ENCODE data around the gene BCAS3. TPM values are rescaled to one million over a fixed set of nuclear protein-coding genes. Genes with fewer than 3 reads are reported as not detected.

The BCAS3 gene
- total RNA-seq, 1 experiment from 2014 or later = 14.4 TPM

- Histone ChIP-seq H3K4me3 (ENCODE audit: low read depth, low read length, poor library complexity, severe bottlenecking) (no peak overlapping the region), H3K27ac (ENCODE audit: low read depth, low read length, poor library complexity, severe bottlenecking) (no peak overlapping the region), H3K36me3 (ENCODE audit: insufficient read depth, low read length, poor library complexity, severe bottlenecking) (no peaks in the 10 kb centered on the region), H3K27me3 (replicated peaks; ENCODE audit: insufficient read depth, low read depth, low read length, poor library complexity) (no peaks in the 10 kb centered on the region), H3K4me1 (ENCODE audit: insufficient read depth, low read length, poor library complexity, severe bottlenecking) (no peaks in the 10 kb centered on the region), H3K9me3 (ENCODE audit: low read depth, low read length, poor library complexity, severe bottlenecking) (no peaks in the 10 kb centered on the region)
- intact Hi-C loops (cut with micrococcal nuclease; ENCODE audit: unreplicated experiment) = no loop called here
- DNase-seq (ENCODE audit: low spot score) = no peak
- ChIA-PET POLR2A (ENCODE audit: low non-redundant PET) (no interaction called here), CTCF (no interaction called here)
- no peak for TF ChIP-seq CTCF (conservative IDR thresholded peaks at IDR 0.05; ENCODE audit: low read depth, low read length)
- TF ChIP-seq EZH2 (IDR thresholded peaks at IDR 0.05; ENCODE audit: borderline replicate concordance, low read depth, low read length, poor library complexity, severe bottlenecking) = no peak
- no TSS peak for BruUV-seq (replicated peaks)
These were observed 711.1 kb downstream of the BCAS3 start for GRCh38 chr17:61388561-61389356.

- H3K4me1 ChIP-seq (ENCODE audit: insufficient read depth, low read length, poor library complexity, severe bottlenecking) = no peaks in the 10 kb centered on the region
- no peaks in the 10 kb centered on the region for H3K36me3 ChIP-seq (ENCODE audit: insufficient read depth, low read length, poor library complexity, severe bottlenecking)
- ChIA-PET CTCF (interaction anchor here (1.0 kb wide), 1 partner anchor 418 kb away, joined by 5 read pairs; no protein-coding TSS in a partner anchor), POLR2A (ENCODE audit: low non-redundant PET) (no interaction called here)
- H3K27ac ChIP-seq (ENCODE audit: low read depth, low read length, poor library complexity, severe bottlenecking) = no peak overlapping the region
- H3K27me3 ChIP-seq (replicated peaks; ENCODE audit: insufficient read depth, low read depth, low read length, poor library complexity) = peaks cover 4% of the 10 kb centered on the region
- BruUV-seq (replicated peaks) = no TSS peak
- no peak for TF ChIP-seq EZH2 (IDR thresholded peaks at IDR 0.05; ENCODE audit: borderline replicate concordance, low read depth, low read length, poor library complexity, severe bottlenecking)
- TF ChIP-seq CTCF (conservative IDR thresholded peaks at IDR 0.05; ENCODE audit: low read depth, low read length) = peak; percentile 98
- DNase-seq (ENCODE audit: low spot score) = peak; percentile 60
- H3K4me3 ChIP-seq (ENCODE audit: low read depth, low read length, poor library complexity, severe bottlenecking) = no peak overlapping the region
- intact Hi-C loops (cut with micrococcal nuclease; ENCODE audit: unreplicated experiment) = loop anchor here (5.0 kb wide), 1 partner anchor 668 kb away; no protein-coding TSS in a partner anchor
- no peaks in the 10 kb centered on the region for H3K9me3 ChIP-seq (ENCODE audit: low read depth, low read length, poor library complexity, severe bottlenecking)
These were observed 712.2 kb downstream of the BCAS3 start for GRCh38 chr17:61389670-61390478.

GRCh38 chr17:61390479-61390791, 712.8 kb downstream of the BCAS3 start:
- Histone ChIP-seq H3K4me1 (ENCODE audit: insufficient read depth, low read length, poor library complexity, severe bottlenecking) (no peaks in the 10 kb centered on the region), H3K27ac (ENCODE audit: low read depth, low read length, poor library complexity, severe bottlenecking) (no peak overlapping the region), H3K9me3 (ENCODE audit: low read depth, low read length, poor library complexity, severe bottlenecking) (no peaks in the 10 kb centered on the region), H3K4me3 (ENCODE audit: low read depth, low read length, poor library complexity, severe bottlenecking) (no peak overlapping the region), H3K27me3 (replicated peaks; ENCODE audit: insufficient read depth, low read depth, low read length, poor library complexity) (peaks cover 10% of the 10 kb centered on the region), H3K36me3 (ENCODE audit: insufficient read depth, low read length, poor library complexity, severe bottlenecking) (no peaks in the 10 kb centered on the region)
- DNase-seq (ENCODE audit: low spot score) = no peak
- BruUV-seq (replicated peaks) = no TSS peak
- ChIA-PET CTCF (interaction anchor here (1.0 kb wide), 1 partner anchor 419 kb away, joined by 5 read pairs; no protein-coding TSS in a partner anchor), POLR2A (ENCODE audit: low non-redundant PET) (no interaction called here)
- TF ChIP-seq CTCF (conservative IDR thresholded peaks at IDR 0.05; ENCODE audit: low read depth, low read length) (no peak), EZH2 (IDR thresholded peaks at IDR 0.05; ENCODE audit: borderline replicate concordance, low read depth, low read length, poor library complexity, severe bottlenecking) (no peak)
- intact Hi-C loops (cut with micrococcal nuclease; ENCODE audit: unreplicated experiment) = loop anchor here (5.0 kb wide), 1 partner anchor 668 kb away; no protein-coding TSS in a partner anchor

Data from A673 (cell line).